HG02642 (cell line): ENCODE data around the gene SLC35F3.
"Not testable (repeated sequence)": the region's sequence is repeated elsewhere in the genome, so short reads cannot be mapped to it uniquely, and the experiment has no call there.

Source experiments
- ATAC-seq: cut with Tn5 transposase; IDR thresholded peaks from one replicate; pipeline ENCODE4 v1.9.1; 2021; ENCODE audit warnings: mild to moderate bottlenecking; ENCODE audit not compliant: unreplicated experiment, poor library complexity

The SLC35F3 gene

GRCh38 chr1:234134878-234135277 is 230.4 kb downstream of the SLC35F3 start:
- ATAC-seq = no peak

- no peak for ATAC-seq
Observed at GRCh38 chr1:234135501-234135900, 231.0 kb downstream of the SLC35F3 start.

- ATAC-seq = no peak
Observed at GRCh38 chr1:234136073-234136472, 231.6 kb downstream of the SLC35F3 start.

GRCh38 chr1:234139966-234140365 is 235.5 kb downstream of the SLC35F3 start:
- no peak for ATAC-seq

- no peak for ATAC-seq
Observed at GRCh38 chr1:234140388-234140787, 235.9 kb downstream of the SLC35F3 start.

GRCh38 chr1:234141006-234141405 is 236.5 kb downstream of the SLC35F3 start:
- ATAC-seq = no peak

- no peak for ATAC-seq
Observed at GRCh38 chr1:234143681-234144080, 239.2 kb downstream of the SLC35F3 start.

GRCh38 chr1:234144901-234145300 is 240.4 kb downstream of the SLC35F3 start:
- ATAC-seq = no peak

GRCh38 chr1:234148350-234148749 is 243.9 kb downstream of the SLC35F3 start:
- no peak for ATAC-seq

- no peak for ATAC-seq
Observed at GRCh38 chr1:234148816-234149215, 244.3 kb downstream of the SLC35F3 start.

- ATAC-seq = no peak
Observed at GRCh38 chr1:234149217-234149616, 244.7 kb downstream of the SLC35F3 start.

GRCh38 chr1:234150892-234151291 is 246.4 kb downstream of the SLC35F3 start:
- ATAC-seq = no peak

- not testable (repeated sequence) for ATAC-seq
Observed at GRCh38 chr1:234152344-234152743, 247.9 kb downstream of the SLC35F3 start.

GRCh38 chr1:234154320-234155251 is 250.1 kb downstream of the SLC35F3 start:
- ATAC-seq = no peak

- no peak for ATAC-seq
Observed at GRCh38 chr1:234162661-234163060, 258.2 kb downstream of the SLC35F3 start.

GRCh38 chr1:234163267-234163919 is 258.9 kb downstream of the SLC35F3 start:
- ATAC-seq = no peak

GRCh38 chr1:234164098-234164709 is 259.7 kb downstream of the SLC35F3 start:
- no peak for ATAC-seq

- no peak for ATAC-seq
Observed at GRCh38 chr1:234168061-234168724, 263.7 kb downstream of the SLC35F3 start.

- no peak for ATAC-seq
Observed at GRCh38 chr1:234169161-234169849, 264.8 kb downstream of the SLC35F3 start.

GRCh38 chr1:234170067-234170466 is 265.6 kb downstream of the SLC35F3 start:
- ATAC-seq = no peak
